Measurements from ENCODE around the gene DCUN1D3. TPM values are rescaled to one million over a fixed set of nuclear protein-coding genes. Genes with fewer than 3 reads are reported as not detected.

DCUN1D3 gene
- total RNA-seq, 1 experiment from 2014 or later: 16.1 TPM

DNA sequence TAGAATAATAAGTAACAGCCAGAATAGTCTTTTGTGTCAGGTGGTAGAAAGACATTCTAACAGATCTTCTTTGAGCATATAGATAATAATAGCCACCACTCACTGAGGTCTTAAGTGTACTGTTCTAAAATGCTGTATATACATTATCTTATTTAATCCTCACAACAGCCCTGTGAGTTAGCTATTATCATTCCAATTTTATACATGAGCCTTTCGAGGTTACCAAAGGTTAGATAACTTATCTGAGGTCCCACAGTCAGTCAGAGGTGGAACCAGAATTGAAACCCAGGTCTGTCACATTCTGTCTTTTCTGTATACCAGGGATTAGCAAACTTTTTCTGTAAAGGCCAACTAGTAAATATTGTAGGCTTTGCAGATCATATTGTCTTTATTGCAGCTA lies 70.6 kb downstream of the DCUN1D3 start:
- H3K9me3 ChIP-seq (ENCODE audit: control insufficient read depth, low read depth, low read length): no peaks in the 10 kb centered on the region
- no peak overlapping the region for H3K4me3 Mint-ChIP-seq
- H4K8ac ChIP-seq (replicated peaks; ENCODE audit: insufficient read length, low read depth, low read length): no peak overlapping the region
- H3K4me1 Mint-ChIP-seq: no peaks in the 10 kb centered on the region
- no peak overlapping the region for H3K9ac ChIP-seq (ENCODE audit: extremely low read depth, insufficient read length, low read length)
- no peak overlapping the region for H3K4me2 ChIP-seq (ENCODE audit: insufficient read depth, insufficient read length, low read length)
- no peak overlapping the region for H2BK12ac ChIP-seq (ENCODE audit: insufficient read length, low read depth, low read length)
- H3T11ph ChIP-seq (ENCODE audit: low read length): no peak overlapping the region
- TF ChIP-seq, protein P1, sequence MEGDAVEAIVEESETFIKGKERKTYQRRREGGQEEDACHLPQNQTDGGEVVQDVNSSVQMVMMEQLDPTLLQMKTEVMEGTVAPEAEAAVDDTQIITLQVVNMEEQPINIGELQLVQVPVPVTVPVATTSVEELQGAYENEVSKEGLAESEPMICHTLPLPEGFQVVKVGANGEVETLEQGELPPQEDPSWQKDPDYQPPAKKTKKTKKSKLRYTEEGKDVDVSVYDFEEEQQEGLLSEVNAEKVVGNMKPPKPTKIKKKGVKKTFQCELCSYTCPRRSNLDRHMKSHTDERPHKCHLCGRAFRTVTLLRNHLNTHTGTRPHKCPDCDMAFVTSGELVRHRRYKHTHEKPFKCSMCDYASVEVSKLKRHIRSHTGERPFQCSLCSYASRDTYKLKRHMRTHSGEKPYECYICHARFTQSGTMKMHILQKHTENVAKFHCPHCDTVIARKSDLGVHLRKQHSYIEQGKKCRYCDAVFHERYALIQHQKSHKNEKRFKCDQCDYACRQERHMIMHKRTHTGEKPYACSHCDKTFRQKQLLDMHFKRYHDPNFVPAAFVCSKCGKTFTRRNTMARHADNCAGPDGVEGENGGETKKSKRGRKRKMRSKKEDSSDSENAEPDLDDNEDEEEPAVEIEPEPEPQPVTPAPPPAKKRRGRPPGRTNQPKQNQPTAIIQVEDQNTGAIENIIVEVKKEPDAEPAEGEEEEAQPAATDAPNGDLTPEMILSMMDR (conservative IDR thresholded peaks at IDR 0.05): no peak
- no CpG with 5 or more reads among the region's 1 CpG for WGBS (ENCODE audit: extremely low coverage, insufficient read length, low lambda C conversion rate)
- H3K14ac ChIP-seq (ENCODE audit: insufficient read depth, low read length): no peak overlapping the region
- H3K79me2 ChIP-seq (ENCODE audit: insufficient read depth, low read length): no peaks in the 10 kb centered on the region
- no peaks in the 10 kb centered on the region for H4K20me1 ChIP-seq (ENCODE audit: control insufficient read depth, insufficient read depth, insufficient read length)
- no peaks in the 10 kb centered on the region for H3K23me2 ChIP-seq (ENCODE audit: insufficient read length, low read depth, low read length, poor library complexity, severe bottlenecking)
- H3K18ac ChIP-seq (ENCODE audit: insufficient read length, low read depth, low read length): no peak overlapping the region
- H3K9me3 Mint-ChIP-seq: no peaks in the 10 kb centered on the region
- H3K36me3 Mint-ChIP-seq (ENCODE audit: insufficient read depth in 1 of 3, low read depth in 3 of 3): peaks cover 4 to 29% (median 28%) of the 10 kb centered on the region in 3 experiments; a peak in 6 of 7 replicates
- no peak overlapping the region for H4K5ac ChIP-seq (ENCODE audit: insufficient read length, low read depth, low read length)
- no peak overlapping the region for H4K91ac ChIP-seq (ENCODE audit: insufficient read length, low read depth, low read length)
- no peaks in the 10 kb centered on the region for H3K27me3 Mint-ChIP-seq (ENCODE audit: low read depth)
- no peak overlapping the region for H2BK15ac ChIP-seq (ENCODE audit: low read depth, low read length)
- H2BK5ac ChIP-seq (ENCODE audit: insufficient read length, low read length): no peak overlapping the region
- H3K27ac Mint-ChIP-seq: no peak overlapping the region
- no peak for DNase-seq
- H2BK120ac ChIP-seq (ENCODE audit: low read depth, low read length, poor library complexity, severe bottlenecking): no peak overlapping the region
- no peak overlapping the region for H3K56ac ChIP-seq (ENCODE audit: insufficient read length, low read depth, low read length)
- H3K27ac ChIP-seq (ENCODE audit: insufficient read length, low read depth, low read length): no peak overlapping the region
- no peak overlapping the region for H3K23ac ChIP-seq (ENCODE audit: insufficient read length, low read depth, low read length)
- H2AK5ac ChIP-seq (ENCODE audit: insufficient read length, low read length): no peak overlapping the region
- H3K4ac ChIP-seq (ENCODE audit: low read depth, low read length): no peak overlapping the region
- no peaks in the 10 kb centered on the region for H3K79me1 ChIP-seq (ENCODE audit: insufficient read depth, low read depth, low read length, poor library complexity, severe bottlenecking)
- no peak overlapping the region for H2BK20ac ChIP-seq (ENCODE audit: low read depth, low read length, poor library complexity, severe bottlenecking)
- H2AFZ ChIP-seq (ENCODE audit: low read length): no peak overlapping the region
- H3K4me1 ChIP-seq (ENCODE audit: insufficient read depth, low read length): no peaks in the 10 kb centered on the region
- H3K27me3 ChIP-seq (ENCODE audit: insufficient read depth, low read length): no peaks in the 10 kb centered on the region
